GOT3 (cell line): Measurements from ENCODE around the gene CIC.

Source experiments
- DNase-seq: peaks from one replicate; lab custom pipeline; 2025; ENCODE audit warnings: mixed read lengths; lab: John Stamatoyannopoulos, UW

Gene CIC

DNA sequence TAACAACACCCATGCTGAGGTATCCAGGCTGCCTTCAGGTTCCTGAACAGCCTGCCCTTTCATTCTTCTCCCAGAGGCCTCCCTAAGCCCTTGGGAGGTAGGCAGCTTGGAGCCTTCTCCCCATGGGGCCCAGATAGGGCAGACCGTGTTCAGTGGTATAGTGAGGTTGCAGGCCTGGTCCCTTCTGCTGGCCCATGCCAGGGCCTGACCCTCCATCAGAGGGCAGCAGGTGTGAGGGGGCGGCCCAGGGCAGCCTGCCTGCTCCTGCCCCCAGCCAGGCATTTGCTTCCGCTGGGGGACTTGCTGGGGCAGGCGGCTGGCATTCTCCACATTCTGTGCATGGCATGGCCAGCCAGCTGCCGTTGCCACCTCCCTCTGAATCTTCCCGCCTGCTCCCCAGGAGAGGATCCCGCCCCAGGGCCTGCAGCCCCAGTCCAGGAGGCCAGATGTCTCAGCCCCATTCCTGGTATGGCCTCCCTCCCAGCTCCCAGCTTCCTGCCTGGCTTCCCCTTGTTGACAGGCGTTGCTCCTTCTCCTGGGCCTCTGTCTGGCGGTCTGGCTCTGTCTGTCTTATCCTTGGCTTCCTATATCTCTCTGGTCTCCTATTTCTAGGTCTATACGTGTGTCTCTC is 8.9 kb downstream of the CIC start:
- DNase-seq, result no peak

DNA sequence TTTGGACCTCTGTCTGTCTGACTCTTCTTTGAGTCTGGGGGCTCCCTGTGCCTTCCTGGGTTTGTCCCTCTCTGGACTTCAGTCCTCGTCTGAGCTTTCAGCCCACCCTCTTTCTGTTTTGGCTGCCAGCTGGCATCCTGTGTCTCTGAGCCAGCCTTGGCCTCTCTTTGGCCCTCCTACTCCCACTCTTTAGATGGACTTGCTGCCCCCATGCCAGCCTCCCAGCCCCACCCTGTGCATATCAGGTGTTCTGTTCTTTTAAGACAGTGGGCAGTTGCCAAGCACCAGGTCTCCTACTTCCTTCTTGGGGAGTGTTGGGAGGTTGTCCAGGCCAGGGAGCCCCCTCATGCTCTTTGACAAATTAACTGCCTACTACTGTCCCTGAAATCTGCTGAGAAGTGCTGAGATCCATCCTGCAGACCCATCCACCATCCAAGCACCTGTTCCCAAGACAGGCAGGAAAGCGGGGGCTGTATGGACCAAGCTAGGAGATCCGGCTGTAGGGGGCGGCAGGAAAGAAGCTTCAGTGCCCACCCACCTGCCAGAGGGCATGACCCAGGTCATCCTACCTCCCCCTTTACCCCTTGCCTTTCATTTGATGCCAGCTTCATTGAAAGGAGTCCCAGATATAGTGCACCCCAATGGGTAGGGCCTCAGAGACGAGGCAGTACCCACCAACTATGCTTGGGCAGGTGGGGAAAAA is 9.6 kb downstream of the CIC start:
- DNase-seq, result no peak

DNA sequence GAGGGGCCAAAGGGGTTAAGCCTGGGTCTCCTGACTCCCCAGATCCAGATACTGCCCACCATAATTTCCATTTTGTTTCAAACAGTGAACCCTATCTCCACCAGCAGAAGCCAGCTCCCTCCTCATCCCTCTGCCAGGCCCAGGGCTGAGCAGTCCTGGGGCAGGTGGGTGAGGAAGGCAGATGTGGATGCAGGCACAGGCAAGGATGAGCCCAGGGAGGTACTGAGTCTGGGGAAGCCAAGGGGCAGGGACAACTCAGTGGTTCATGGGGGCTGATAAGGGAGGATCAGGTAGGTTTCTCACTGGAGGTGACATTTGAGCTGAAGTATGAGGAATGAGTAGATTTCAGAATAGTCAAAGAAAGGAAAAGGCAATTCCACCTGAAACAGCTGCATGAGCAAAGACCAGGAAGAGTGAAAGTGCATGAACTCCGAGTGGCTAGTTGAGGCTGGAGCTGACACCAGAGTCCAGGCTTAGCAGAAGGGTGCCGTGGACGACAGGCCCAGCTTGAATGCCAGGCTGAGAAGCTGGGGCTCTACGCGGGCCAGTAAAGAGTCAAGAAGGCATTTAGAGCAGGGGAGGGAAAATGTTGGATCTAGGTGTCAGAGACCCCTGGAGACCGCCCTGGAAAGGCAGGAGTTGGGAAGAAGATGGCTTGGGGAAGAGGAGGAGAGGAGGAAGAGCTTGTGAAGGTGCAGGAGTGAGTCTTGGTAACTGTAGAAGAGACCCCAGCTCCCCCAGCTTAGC is 10.3 kb downstream of the CIC start:
- no peak for DNase-seq

DNA sequence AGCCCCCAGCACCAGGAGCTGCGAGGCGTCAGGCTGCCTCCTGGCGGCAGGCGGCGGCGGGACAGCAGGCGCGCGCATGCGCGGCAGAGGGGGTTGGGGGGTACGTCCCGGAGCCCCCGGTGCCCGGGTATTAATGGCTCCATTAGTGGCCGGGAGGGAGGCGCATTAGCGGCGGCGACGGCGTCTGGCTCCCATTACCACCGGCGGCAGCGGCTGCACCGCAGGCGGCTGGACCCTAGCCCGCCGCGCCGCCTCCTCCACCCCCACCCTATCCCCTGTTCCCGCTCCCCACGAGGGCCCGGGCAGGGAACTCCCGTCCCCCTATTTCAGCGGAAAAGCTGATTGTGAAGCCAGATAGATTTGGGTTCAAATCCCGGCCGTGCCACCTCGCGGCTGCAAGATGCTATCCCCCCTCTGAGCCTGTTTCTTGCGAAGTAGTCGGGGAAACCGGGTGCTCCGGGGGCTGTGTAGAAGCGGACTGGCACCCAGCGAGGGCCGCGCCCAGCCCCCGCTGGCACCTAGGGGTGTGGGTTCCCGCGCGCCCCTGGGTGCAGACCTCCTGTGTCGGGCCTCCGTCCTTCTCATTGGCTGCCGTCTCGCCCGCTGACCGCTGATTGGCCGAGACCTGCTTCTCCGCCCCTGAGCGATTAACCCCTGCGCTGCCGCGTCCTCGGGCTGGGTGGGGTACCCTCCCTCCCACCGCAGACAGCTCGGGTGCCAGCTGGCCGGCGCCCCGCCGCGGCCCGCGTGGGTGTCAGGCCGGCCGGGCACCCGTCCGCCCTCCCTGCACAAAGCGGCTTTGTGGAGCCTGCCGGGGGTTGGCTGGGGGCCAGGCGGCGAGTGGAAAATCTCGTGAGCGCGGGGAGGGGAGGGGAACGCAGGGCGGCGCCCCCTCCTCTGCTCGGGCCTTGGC is 11.1 kb downstream of the CIC start:
- DNase-seq, result peak; percentile 65

DNA sequence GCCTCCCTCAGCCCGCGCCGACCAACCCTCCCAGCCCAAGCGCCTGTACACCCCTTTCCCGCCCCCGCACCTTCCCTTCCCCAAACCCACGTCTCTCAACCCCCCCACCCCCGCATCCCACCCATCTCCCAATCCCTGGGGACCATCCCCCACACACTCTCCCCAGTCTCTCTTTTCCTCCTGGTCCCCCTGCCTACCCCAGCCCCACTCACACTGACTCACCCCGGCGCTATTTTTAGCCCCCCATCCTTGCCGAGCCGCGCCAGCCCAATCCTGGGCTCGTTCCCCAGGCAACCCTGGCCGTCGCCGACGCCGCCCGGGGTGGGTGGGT is 11.7 kb downstream of the CIC start:
- no peak for DNase-seq

- DNase-seq, result no peak
Observed at GRCh38 chr19:42281146-42281826, 12.2 kb downstream of the CIC start.

DNA sequence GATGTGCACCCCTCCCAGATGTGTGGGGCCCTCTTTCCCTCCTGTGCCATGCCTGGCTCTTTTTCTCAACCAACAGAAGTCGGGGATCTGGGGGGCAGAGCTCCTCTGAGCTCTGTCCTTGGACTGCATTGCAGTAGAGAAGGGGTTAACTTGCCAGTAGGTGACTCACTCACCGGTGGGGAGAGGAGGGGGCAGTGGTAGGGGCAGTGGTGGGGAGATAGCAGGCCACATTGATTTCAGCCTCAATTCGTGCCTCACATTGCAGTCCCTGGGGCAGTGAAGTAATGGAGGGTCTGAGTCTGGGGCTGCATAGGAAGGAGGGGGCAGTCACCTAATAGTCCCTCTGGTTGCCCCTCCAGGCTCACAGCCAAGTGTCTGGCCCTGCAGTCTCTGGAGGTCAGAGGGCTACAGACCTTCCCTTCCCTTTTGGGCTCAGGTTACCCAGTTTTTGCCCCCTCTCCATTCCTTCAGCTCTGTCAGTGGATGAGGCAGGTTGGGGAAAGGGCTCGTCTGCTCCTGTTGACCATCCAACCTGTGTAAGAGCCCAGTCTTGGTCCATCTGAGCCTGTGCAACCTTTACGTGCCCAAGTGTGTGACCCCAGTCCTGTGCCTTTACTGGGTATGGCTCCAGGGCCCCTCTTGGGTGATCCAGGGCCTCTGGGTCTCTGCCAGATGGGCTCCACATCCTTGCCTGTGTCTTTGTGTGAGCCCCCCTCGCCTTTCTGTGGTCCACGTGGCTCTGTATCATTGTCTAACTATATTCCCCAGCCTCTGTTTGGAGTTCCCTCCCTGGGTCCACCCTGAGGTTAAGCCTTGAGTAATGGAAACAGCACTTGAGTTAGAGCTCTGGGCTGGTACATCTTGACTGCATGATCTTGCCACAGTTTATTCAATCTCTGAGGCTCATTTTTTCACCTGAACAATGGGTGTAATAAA is 13.0 kb downstream of the CIC start:
- no peak for DNase-seq

GRCh38 chr19:42282819-42283187 is 13.8 kb downstream of the CIC start:
- DNase-seq, result no peak

DNA sequence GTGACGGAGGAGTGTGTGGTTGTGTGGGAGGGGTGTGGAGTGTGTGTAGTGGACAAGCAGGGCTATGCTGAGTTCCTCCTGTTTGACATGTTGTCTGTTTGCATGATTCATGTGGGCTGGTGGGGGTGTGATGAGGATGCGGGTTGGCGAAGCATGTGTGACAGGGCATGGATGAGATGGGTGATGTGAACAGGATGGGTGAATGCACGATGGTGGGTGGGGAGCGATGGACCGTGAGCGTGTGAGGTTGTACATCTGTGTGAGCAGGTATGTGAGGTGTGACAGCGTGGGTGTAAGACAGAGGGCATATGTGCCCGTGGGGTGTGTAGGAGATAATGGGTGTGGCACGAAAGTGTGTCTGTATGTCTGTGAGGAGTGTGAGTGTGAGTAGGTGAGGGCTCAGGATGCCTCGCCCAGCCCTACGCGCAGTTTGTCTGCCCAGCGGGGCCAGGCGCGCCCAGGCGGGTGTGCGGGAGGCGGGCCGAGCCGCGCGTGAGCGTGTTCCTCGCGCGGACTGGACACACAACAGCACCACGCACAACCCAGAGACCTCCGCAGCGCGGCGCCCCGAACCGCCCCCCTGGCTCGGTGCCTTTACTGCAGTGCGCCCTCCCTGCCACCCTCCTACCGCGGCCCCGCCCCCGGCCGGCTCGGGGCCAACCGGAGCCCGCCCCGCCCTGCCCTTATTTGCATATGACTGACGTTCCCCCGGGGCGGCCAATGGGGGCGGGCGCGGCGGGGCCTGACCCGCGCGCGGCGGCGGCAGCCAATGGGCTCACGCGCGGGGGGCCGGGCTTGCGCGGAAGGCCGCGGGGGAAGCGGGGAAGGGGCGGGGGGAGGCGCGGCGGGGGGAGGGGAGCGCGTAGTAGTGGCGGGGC is 14.4 kb downstream of the CIC start:
- peak; percentile 83 for DNase-seq

GRCh38 chr19:42284066-42284501 is 15.0 kb downstream of the CIC start:
- peak; percentile 78 for DNase-seq

DNA sequence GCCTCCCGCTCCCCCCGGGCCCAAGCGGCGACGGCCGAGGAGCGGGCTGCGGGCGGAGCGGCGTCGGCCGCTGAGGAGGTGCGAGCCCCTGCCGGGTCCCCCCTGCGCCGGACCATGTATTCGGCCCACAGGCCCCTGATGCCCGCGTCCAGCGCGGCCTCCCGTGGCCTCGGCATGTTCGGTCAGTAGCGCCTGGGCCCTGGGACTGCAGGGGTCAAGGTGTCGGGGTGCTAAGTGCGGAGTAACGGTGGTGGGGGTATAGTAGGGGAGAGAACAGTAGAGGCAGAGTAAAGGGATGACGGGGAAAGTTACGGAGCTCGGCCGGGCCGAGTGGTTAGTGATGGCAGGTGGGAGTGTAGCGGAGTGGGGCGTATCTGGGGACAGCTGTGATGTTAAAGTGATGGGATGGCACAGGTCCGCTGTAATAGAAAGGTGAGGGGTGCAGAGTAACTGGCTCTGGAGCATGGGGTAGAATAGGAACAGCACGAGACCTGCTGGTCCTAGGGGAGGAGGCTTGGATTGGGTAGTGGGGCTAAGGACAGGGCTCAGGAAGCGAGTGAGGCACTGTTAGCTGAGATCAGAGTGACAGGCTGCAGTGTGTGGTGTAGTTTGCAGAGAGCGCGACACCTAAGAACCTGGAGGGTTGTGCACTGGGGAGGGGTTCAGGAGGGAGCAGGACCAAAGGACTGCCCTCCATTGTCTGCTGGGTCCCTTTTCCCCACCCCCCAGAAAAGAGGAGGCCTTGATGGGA is 15.7 kb downstream of the CIC start:
- no peak for DNase-seq

GRCh38 chr19:42285541-42285941 is 16.5 kb downstream of the CIC start:
- DNase-seq, result no peak

GRCh38 chr19:42285988-42286348 is 16.9 kb downstream of the CIC start:
- no peak for DNase-seq

- DNase-seq, result no peak
Observed at GRCh38 chr19:42286349-42287016, 17.4 kb downstream of the CIC start.

DNA sequence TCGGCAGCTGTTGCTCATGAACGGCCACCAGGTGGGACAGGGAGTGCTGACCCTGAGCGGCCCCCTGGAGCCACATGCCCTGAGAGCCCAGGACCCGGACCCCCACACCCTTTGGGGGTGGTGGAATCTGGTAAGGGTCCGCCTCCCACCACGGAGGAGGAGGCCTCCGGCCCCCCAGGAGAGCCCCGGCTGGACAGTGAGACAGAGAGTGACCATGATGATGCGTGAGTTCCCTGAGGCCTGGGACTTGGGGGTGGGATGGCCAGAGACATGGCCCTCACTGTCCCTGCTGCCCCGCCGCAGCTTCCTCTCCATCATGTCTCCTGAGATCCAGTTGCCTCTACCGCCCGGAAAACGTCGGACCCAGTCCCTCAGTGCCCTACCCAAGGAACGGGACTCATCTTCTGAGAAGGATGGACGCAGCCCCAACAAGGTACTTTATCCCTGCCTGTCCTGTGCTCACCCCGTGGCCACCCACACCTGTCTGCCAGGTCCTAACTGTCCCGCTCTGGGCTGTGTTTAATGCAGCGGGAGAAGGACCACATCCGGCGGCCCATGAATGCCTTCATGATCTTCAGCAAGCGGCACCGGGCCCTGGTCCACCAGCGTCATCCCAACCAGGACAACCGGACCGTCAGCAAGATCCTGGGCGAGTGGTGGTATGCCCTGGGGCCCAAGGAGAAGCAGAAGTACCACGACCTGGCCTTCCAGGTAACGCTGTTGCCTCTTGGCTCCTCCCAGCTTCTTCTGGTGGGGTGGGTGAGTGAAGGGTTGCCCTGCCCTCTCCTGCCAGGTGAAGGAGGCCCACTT is 18.2 kb downstream of the CIC start:
- DNase-seq, result no peak

- DNase-seq, result no peak
Observed at GRCh38 chr19:42287827-42288107, 18.7 kb downstream of the CIC start.

DNA sequence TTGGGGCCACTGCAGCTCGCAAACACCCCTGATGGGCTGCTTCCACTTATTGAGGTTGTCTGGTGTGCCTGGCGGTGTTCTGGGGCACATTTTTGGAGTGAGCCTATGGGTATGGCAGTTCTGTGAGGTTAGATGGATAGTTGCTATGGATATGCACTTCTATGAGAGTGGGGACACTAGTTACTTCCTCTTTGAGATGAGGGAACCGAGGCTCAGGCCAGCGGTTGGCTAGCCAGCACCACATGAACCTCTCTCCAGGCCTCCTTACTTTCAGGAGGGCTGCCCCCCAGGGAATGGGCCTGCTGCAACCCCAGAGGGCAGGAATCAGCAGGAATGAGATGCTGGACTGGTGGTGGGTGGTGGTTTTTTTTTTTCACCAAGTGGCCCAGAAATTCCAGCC is 19.3 kb downstream of the CIC start:
- DNase-seq, result no peak
